HFFc6 (cell line): ENCODE data around the gene NFX1. TPM values are rescaled to one million over a fixed set of nuclear protein-coding genes. Genes with fewer than 3 reads are reported as not detected.

Experiments
- DNase-seq: peaks from one replicate; pipeline ENCODE4 v3.0.0-alpha.2; 2018
- H3K27ac Mint-ChIP-seq: 2 replicates; pipeline ENCODE4 v1.8.0; 2020; ENCODE audit warnings: mild to moderate bottlenecking, mixed read lengths
- H3K27me3 Mint-ChIP-seq: 2 replicates; pipeline ENCODE4 v1.8.0; 2021; ENCODE audit warnings: mild to moderate bottlenecking, moderate library complexity, mixed read lengths; ENCODE audit not compliant: insufficient read depth
- H3K36me3 Mint-ChIP-seq: 2 replicates; pipeline ENCODE4 v1.8.0; 2021; ENCODE audit warnings: low read depth, mixed read lengths
- H3K4me1 Mint-ChIP-seq: 2 replicates; pipeline ENCODE4 v1.8.0; 2020; ENCODE audit warnings: low read depth, mixed read lengths
- H3K4me3 Mint-ChIP-seq: 2 replicates; pipeline ENCODE4 v1.8.0; 2020; ENCODE audit warnings: mild to moderate bottlenecking, moderate library complexity, mixed read lengths
- H3K9me3 Mint-ChIP-seq: 2 replicates; pipeline ENCODE4 v1.8.0; 2020; ENCODE audit warnings: mild to moderate bottlenecking, mixed read lengths
- CTCF ChIP-seq: fragments of 200-600 bp; sonication (generic); IDR thresholded peaks from 2 replicates; pipeline ENCODE4 v1.5.0; 2021; ENCODE audit warnings: antibody characterized with exemption, mild to moderate bottlenecking
- total RNA-seq, 6 experiments: library from RNA; stranded (reverse); fragmentation: NEBNext Ultra II Directional; extraction: Animal tissue kit (Norgen Biotek cat#: 25700); gene quantifications; 2 replicates in 1 of 6; 3 replicates in 5 of 6; pipeline ENCODE4 v1.2.3, GENCODE V29; 2021

The NFX1 gene
- total RNA-seq, 6 experiments from 2014 or later: 25.7 to 28.0 (median 27.8) TPM

- Mint-ChIP-seq H3K27ac (no peak overlapping the region), H3K9me3 (no peaks in the 10 kb centered on the region), H3K36me3 (peaks cover 28% of the 10 kb centered on the region), H3K4me3 (no peak overlapping the region), H3K4me1 (peaks cover 33% of the 10 kb centered on the region), H3K27me3 (no peaks in the 10 kb centered on the region; the same call in none of the 2 replicates)
- no peak for DNase-seq
- TF ChIP-seq CTCF: no peak
Measured at GRCh38 chr9:33270146-33270545, 20.2 kb upstream of the NFX1 start.

- Mint-ChIP-seq H3K9me3 (no peaks in the 10 kb centered on the region), H3K4me3 (no peak overlapping the region), H3K27ac (peak overlapping the region; percentile 27; the same call in 1 of the 2 replicates), H3K4me1 (peaks cover 20% of the 10 kb centered on the region), H3K36me3 (peaks cover 18% of the 10 kb centered on the region), H3K27me3 (no peaks in the 10 kb centered on the region; the same call in 1 of the 2 replicates)
- TF ChIP-seq CTCF: no peak
- no peak for DNase-seq
Measured at GRCh38 chr9:33272061-33272460, 18.3 kb upstream of the NFX1 start.

- Mint-ChIP-seq H3K4me1 (peaks cover 20% of the 10 kb centered on the region), H3K27me3 (no peaks in the 10 kb centered on the region; the same call in none of the 2 replicates), H3K27ac (peak overlapping the region; percentile 33), H3K4me3 (no peak overlapping the region; the same call in 1 of the 2 replicates), H3K9me3 (no peaks in the 10 kb centered on the region), H3K36me3 (peaks cover 26% of the 10 kb centered on the region)
- DNase-seq: no peak
- TF ChIP-seq CTCF: no peak
Measured at GRCh38 chr9:33273266-33273971, 16.9 kb upstream of the NFX1 start.

- H3K27me3 Mint-ChIP-seq: no peaks in the 10 kb centered on the region; the same call in none of the 2 replicates
- peaks cover 20% of the 10 kb centered on the region for H3K4me1 Mint-ChIP-seq
- H3K4me3 Mint-ChIP-seq: no peak overlapping the region
- H3K9me3 Mint-ChIP-seq: no peaks in the 10 kb centered on the region
- peak overlapping the region; percentile 33 for H3K27ac Mint-ChIP-seq
- no peak for DNase-seq
- TF ChIP-seq CTCF: no peak
- peaks cover 27% of the 10 kb centered on the region for H3K36me3 Mint-ChIP-seq
Measured at GRCh38 chr9:33273972-33274328, 16.4 kb upstream of the NFX1 start.

GRCh38 chr9:33277484-33277883, 12.8 kb upstream of the NFX1 start:
- Mint-ChIP-seq H3K4me1 (peaks cover 12% of the 10 kb centered on the region), H3K27me3 (no peaks in the 10 kb centered on the region; the same call in none of the 2 replicates), H3K27ac (no peak overlapping the region), H3K36me3 (peaks cover 22% of the 10 kb centered on the region), H3K9me3 (no peaks in the 10 kb centered on the region), H3K4me3 (no peak overlapping the region)
- DNase-seq: no peak
- TF ChIP-seq CTCF: no peak
